Rectal smooth muscle tissue (tissue), 1 donor: Measurements from ENCODE around the gene CNNM2.

Experiments
- H3K27ac ChIP-seq: one replicate; pipeline ENCODE4 v1.7.0; 2013; ENCODE audit warnings: low read depth, low read length, inconsistent platforms
- H3K27me3 ChIP-seq: one replicate; pipeline ENCODE4 v1.7.0; 2013; ENCODE audit warnings: low read length; ENCODE audit not compliant: control insufficient read depth, insufficient read depth
- H3K36me3 ChIP-seq: one replicate; pipeline ENCODE4 v1.7.0; 2013; ENCODE audit warnings: low read length; ENCODE audit not compliant: control insufficient read depth, insufficient read depth
- H3K4me1 ChIP-seq: one replicate; pipeline ENCODE4 v1.7.0; 2013; ENCODE audit warnings: low read length; ENCODE audit not compliant: control insufficient read depth, insufficient read depth
- H3K4me3 ChIP-seq: one replicate; pipeline ENCODE4 v1.7.0; 2013; ENCODE audit warnings: low read length
- H3K9ac ChIP-seq: one replicate; pipeline ENCODE4 v1.7.0; 2013; ENCODE audit warnings: low read length

CNNM2 gene

DNA sequence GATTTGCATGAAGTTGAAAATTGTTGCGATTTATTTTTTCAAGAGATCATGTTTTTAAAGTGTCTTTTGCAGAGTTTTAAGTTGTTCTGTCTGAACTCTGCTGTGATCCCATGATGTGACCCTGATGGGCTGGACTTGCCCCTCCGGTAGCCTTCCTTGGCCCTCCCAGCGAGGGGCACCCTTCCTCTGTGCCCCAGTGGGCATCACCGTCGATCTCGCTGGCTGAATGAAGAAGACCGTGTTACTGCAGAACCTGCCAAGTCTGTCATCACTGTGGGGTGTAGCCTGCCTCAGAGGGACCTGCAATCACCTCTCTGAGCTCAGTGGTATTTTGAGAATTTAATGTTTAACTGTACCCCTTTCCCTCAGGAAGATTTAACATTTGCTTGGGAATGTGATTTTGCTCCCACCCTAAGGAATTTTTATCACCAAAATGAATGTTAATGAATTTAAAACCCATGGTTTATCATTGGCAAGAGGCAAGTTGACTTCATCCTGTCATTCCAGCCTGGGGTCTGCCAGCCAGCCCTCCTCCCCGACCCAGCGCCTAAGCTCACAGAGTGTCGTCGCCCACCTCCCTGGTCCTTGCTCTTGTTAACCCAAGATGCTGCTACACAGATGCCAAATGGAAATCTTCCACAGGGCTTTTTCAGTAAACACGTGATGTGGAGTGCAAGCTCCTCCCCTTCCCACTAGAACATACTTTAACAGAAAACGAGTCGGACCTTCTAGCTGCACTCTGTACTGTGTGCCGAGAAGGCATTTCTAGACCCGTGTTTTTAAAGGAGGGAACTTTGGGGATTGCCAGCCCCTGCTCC lies 159.6 kb downstream of the CNNM2 start:
- H3K27ac ChIP-seq = no peak overlapping the region
- H3K4me1 ChIP-seq = no peaks in the 10 kb centered on the region
- no peak overlapping the region for H3K4me3 ChIP-seq
- no peak overlapping the region for H3K9ac ChIP-seq
- H3K36me3 ChIP-seq = peaks cover 2% of the 10 kb centered on the region
- no peaks in the 10 kb centered on the region for H3K27me3 ChIP-seq

DNA sequence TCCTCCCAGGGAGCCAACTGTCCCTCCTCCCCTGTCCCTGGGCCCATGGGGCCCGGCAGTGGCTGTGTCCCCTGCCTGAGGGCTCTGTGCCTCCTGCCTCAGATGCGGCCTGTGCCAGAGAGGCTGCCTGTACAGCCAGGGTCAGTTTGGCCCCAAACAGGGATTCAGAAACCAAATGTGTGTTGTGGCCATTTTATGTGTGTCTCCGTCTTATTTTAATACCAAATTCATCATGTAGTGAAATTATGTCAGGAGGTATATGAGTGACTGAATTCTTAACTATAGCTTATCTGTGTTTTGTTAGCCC lies 160.2 kb downstream of the CNNM2 start:
- no peaks in the 10 kb centered on the region for H3K27me3 ChIP-seq
- H3K4me1 ChIP-seq = no peaks in the 10 kb centered on the region
- no peak overlapping the region for H3K9ac ChIP-seq
- no peak overlapping the region for H3K4me3 ChIP-seq
- H3K27ac ChIP-seq = no peak overlapping the region
- H3K36me3 ChIP-seq = peaks cover 2% of the 10 kb centered on the region

DNA sequence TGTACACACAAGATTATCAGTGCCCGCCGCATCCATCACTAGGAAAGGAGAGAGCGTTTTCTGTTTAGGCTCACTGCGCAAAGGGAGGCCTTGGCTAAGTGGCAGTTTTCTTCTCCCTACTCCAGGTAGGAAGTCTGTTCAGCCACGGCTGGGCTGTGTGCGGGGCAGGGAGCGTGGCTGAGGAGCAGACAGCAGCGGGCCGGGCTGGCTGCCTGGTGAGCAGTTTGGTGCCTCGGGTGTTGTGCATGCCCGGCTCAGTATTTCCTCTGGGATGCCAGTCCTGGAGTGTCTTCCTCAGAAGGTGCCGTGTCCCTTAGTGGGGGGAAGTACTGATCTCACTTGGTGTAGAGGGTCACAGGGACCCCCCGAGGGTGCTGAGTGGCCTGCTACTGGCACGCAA lies 160.6 kb downstream of the CNNM2 start:
- H3K4me1 ChIP-seq = no peaks in the 10 kb centered on the region
- H3K27me3 ChIP-seq = no peaks in the 10 kb centered on the region
- no peak overlapping the region for H3K27ac ChIP-seq
- peaks cover 2% of the 10 kb centered on the region for H3K36me3 ChIP-seq
- H3K4me3 ChIP-seq = no peak overlapping the region
- no peak overlapping the region for H3K9ac ChIP-seq

DNA sequence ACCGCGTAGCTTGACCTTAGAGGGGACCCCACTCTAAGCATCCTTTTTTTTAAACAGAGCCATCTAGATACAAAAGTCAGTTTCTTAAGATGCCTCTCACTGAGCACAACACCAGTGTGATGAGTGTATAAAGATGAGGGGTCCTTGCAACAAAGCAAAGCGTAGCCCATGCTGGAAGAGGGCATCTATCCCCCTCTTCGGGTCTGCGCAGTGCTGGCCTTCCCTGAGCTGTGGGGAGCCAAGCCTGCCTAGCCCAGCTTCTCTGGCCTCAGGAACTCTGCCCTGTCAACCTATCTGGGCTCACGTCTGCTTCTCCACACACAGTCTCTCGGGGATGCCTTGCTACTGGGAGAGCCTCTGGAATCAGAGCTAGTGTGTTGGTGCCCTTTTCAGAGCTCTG lies 161.0 kb downstream of the CNNM2 start:
- no peak overlapping the region for H3K27ac ChIP-seq
- no peak overlapping the region for H3K4me3 ChIP-seq

DNA sequence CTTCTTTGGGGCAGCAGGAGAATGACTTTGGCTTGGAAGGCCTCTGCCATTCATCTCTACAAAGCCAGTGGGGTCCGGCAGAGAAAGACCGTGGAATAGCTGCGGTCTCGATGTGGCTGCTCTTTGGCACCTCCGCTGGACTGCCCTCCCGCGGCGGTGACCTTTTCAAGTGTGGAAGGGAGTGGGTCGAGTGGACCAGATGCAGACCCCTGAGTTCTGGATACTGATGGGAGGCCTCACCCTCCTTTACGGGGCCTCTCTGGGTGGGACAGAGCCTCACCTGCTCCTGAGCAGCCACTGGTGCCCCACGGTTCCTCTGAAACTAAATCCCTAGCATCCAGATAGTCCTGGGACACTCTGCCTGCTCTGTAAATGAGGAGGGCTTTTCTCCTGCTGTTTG lies 161.9 kb downstream of the CNNM2 start:
- H3K4me1 ChIP-seq = no peaks in the 10 kb centered on the region
- no peak overlapping the region for H3K4me3 ChIP-seq
- peaks cover 2% of the 10 kb centered on the region for H3K36me3 ChIP-seq
- no peak overlapping the region for H3K9ac ChIP-seq
- H3K27ac ChIP-seq = no peak overlapping the region
- no peaks in the 10 kb centered on the region for H3K27me3 ChIP-seq

More for the DNA sequence above, 161.0 kb downstream of the CNNM2 start:
- Histone ChIP-seq H3K4me1 (no peaks in the 10 kb centered on the region), H3K27me3 (no peaks in the 10 kb centered on the region), H3K9ac (no peak overlapping the region), H3K36me3 (peaks cover 2% of the 10 kb centered on the region)

DNA sequence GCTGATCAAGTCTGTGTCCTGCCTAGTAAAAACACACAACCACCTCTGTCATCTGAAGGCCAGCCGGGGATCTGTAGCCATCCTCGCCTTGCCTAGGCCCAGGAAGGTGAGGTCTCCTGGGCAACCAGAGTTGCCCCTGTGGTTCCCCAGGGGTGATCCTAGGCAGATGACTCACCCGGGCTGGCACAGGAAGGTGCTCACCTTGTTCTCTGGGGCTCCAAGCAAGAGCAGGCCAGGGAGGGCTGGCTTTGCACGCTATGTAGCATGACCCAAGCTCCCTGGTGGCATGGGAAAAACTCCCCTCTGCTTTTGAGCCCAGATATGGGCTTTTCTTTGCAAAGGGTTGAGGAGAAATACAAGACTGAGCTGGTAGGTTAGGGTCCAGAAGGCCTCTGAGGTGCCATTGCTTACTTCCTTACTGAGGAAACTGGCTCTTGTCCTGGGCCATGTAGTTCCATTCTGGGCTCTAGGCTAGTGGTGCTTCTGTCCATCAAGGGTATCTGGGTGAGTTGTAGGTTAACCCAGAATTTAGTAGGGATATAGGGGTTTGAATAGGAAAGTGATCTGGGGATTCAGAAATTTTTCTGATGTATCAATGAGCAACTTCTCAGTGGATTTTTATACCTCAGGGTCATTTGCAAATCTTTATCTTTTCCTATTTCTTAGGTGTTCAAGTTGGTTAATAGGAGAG lies 162.9 kb downstream of the CNNM2 start:
- peaks cover 2% of the 10 kb centered on the region for H3K36me3 ChIP-seq
- H3K27ac ChIP-seq = no peak overlapping the region
- no peak overlapping the region for H3K9ac ChIP-seq
- no peaks in the 10 kb centered on the region for H3K27me3 ChIP-seq
- no peak overlapping the region for H3K4me3 ChIP-seq
- H3K4me1 ChIP-seq = no peaks in the 10 kb centered on the region

DNA sequence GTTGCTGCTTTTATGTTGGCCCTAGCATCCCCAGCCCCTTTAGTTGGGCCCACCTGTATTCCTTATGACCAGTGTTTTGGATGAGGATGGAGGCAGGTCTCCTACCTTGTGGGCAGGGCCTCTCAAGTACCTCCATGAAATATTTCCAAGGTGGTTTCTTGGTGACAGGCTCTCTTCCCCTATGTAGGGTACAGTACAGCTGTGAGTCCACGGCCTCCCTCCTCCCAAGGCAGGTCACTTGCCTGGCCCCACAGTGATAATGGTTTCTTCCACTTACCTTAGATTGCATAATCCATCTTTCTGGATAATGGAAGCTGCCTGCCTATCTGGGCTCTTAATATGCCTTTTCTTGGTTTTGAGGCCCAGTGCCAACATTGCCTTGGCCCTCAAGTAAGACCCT lies 164.6 kb downstream of the CNNM2 start:
- Histone ChIP-seq H3K4me3 (no peak overlapping the region), H3K27me3 (no peaks in the 10 kb centered on the region), H3K36me3 (no peaks in the 10 kb centered on the region), H3K9ac (no peak overlapping the region), H3K4me1 (no peaks in the 10 kb centered on the region), H3K27ac (no peak overlapping the region)

DNA sequence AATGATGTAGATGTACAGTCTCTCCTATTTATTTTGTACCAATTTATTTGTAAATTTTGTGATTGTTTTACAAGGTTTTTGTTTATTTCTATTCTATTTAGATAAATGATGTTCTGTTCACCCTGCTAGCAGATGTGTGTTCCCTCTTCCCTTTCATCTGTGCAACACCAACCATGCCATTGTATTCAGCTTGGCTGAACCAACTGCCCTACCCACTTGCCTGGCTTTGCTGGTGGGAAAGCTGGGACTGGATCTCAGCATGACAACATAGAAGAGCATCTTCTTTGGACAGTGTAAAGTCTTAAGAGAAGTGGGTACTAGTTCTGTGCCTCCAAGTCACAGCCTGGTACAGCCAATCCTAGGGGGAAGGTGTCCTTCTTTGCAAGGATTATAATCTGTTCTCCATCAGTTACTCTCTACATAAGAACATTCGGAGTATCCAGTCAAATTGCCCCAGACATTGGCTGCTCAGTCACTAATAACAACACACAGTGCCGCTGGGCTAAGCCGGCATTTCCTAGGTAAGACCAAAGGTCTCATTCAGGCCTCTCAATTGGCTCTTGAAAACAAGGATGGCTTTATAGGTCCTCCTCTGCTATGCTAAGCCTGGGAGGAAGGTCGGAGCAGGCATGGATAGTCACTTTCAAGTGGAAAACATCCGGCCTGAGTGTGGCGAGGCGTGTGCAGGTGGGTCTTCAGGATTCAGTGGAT lies 165.3 kb downstream of the CNNM2 start:
- Histone ChIP-seq H3K9ac (no peak overlapping the region), H3K4me1 (no peaks in the 10 kb centered on the region), H3K27ac (no peak overlapping the region), H3K27me3 (no peaks in the 10 kb centered on the region), H3K36me3 (no peaks in the 10 kb centered on the region), H3K4me3 (no peak overlapping the region)

DNA sequence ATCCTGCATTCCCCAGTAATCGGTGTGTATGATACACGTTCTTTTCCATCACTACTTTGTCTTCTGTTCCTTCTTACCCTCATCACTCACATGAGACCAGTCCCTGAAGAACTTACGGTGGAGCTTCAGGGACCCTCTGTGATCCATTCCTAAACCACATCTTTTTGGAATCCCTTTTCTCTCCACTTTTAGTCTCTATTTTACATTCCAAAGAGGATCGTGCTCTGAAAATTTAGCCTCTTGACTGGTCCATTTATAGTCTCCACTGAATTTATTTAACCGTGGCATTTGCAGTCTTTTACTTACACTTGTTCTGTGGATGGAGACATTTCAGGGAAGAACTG lies 165.9 kb downstream of the CNNM2 start:
- H3K27me3 ChIP-seq = no peaks in the 10 kb centered on the region
- no peak overlapping the region for H3K27ac ChIP-seq
- H3K9ac ChIP-seq = no peak overlapping the region
- no peaks in the 10 kb centered on the region for H3K36me3 ChIP-seq
- H3K4me1 ChIP-seq = no peaks in the 10 kb centered on the region
- no peak overlapping the region for H3K4me3 ChIP-seq

DNA sequence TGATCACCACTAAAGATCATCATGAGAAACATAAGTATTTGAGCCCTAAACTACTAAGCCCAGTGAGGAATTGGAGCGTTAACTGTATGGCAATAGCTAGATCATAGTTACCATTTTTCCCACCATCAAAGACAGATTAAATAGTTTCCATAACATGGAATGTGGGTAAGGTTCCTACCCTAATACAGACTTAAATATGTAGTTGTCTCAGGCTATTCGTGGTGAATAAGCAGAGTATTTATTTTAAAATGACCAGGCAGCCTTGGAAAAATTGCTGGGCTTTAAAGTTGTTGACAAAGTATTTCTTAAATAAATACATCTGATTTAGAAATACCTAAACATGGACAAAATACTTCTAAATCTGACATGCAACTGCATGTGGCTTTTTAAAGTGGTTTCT lies 168.2 kb downstream of the CNNM2 start:
- Histone ChIP-seq H3K4me1 (no peaks in the 10 kb centered on the region), H3K4me3 (no peak overlapping the region), H3K36me3 (peaks cover 12% of the 10 kb centered on the region), H3K27ac (no peak overlapping the region), H3K9ac (no peak overlapping the region), H3K27me3 (no peaks in the 10 kb centered on the region)

DNA sequence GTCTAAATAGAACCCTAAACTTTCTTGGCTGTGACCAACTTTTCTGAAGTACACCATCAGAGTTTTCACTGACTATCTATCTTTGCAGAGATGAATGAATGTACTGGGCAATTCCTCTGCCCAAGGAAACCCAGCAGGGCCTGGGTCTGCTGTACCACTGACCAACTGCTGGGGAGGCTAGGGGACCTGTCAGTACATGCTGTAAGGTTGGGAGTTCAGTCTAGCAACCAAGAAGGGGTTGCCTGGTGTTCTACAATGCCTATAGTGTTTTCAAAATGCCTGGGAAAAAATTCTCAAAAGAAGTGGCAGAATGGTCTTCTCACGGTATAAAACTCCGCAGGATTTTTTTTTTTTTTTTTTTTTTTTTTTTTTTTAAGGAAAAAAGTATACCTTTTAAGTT lies 168.7 kb downstream of the CNNM2 start:
- no peaks in the 10 kb centered on the region for H3K4me1 ChIP-seq
- no peak overlapping the region for H3K9ac ChIP-seq
- no peak overlapping the region for H3K27ac ChIP-seq
- H3K36me3 ChIP-seq = peaks cover 12% of the 10 kb centered on the region
- H3K4me3 ChIP-seq = no peak overlapping the region
- H3K27me3 ChIP-seq = no peaks in the 10 kb centered on the region

DNA sequence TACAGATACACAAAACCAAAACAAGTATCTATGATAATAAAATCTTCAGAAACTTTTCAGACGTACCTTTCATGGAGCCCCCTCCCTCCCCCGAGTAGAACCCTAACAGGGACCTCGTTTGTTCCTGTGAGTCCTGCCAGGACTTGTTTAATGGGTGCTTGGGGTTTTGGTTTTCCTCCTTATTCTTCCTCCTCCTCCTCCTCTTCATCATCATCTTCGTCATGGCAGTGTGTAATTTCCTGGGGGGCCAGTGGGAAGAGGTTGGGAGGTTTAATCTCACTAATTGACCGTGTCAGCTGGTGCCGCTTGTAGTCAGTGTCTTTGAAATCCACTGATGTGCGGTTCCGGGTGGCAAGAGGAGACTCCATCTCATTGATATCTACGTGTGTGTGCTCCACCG lies 171.4 kb downstream of the CNNM2 start:
- Histone ChIP-seq H3K27me3 (no peaks in the 10 kb centered on the region), H3K9ac (no peak overlapping the region), H3K4me1 (no peaks in the 10 kb centered on the region), H3K36me3 (peaks cover 15% of the 10 kb centered on the region), H3K4me3 (no peak overlapping the region), H3K27ac (no peak overlapping the region)
